ENCODE results near the gene DNAH2.
A peak's percentile ranks its signal among the peaks of the same experiment; 100 is the strongest.

GRCh38 chr17:7687072-7687907 is 30.3 kb upstream of the DNAH2 start, which contains the start of gene TP53:
- TF ChIP-seq POLR2A (IDR thresholded peaks at IDR 0.05; ENCODE audit: low read depth, low read length) (peak; percentile 85), RCOR1 (IDR thresholded peaks at IDR 0.05; ENCODE audit: insufficient replicate concordance, low read length) (no peak), CTCF (conservative IDR thresholded peaks at IDR 0.05; ENCODE audit: low read depth, low read length) (no peak), BHLHE40 (IDR thresholded peaks at IDR 0.05; ENCODE audit: low read depth, low read length) (peak; percentile 18; the same call in 1 of the 2 replicates), SMC3 (IDR thresholded peaks at IDR 0.05; ENCODE audit: low read depth, low read length) (0 out of 2 replicates have a peak, but pooled peaks have one; percentile 2), CEBPB (IDR thresholded peaks at IDR 0.05; ENCODE audit: low read depth, low read length) (peak; percentile 93)
